HepG2 (cell line): ENCODE measurements around the gene ZNF652. TPM values are rescaled to one million over a fixed set of nuclear protein-coding genes. Genes with fewer than 3 reads are reported as not detected.

Experiments
- ATAC-seq: fragments of 200-7000 bp; cut with Tn5 transposase; 3 replicates; pipeline ENCODE4 v1.9.1; 2020; ENCODE audit warnings: mild to moderate bottlenecking, moderate library complexity
- BruUV-seq: library from RNA; stranded (reverse); fragments of 400-500 nt; replicated peaks from 2 replicates; lab custom pipeline; 2021; lab: Mats Ljungman, UMichigan
- CTCF ChIA-PET: fragments of 300-600 bp; formaldehyde crosslinking; extraction: SDS; loops from one replicate; lab custom pipeline; 2021; ENCODE audit warnings: low total read pairs, inconsistent platforms, low intra/inter-chr PET ratio; lab: Yijun Ruan, JAX
- POLR2A ChIA-PET: fragments of 350-600 bp; sonication (Branson Sonifier 250); formaldehyde crosslinking; loops from one replicate; lab custom pipeline; 2020; ENCODE audit warnings: antibody characterized with exemption, inconsistent platforms; lab: Yijun Ruan, JAX
- DNase-seq: peaks from one replicate; pipeline ENCODE4 v3.0.0-alpha.2; 2015; ENCODE audit warnings: low spot score
- FAIRE-seq: peaks from 3 replicates; lab custom pipeline; 2011; peaks lifted over from hg19 to GRCh38; lab: Jason Lieb, UNC
- H2AFZ ChIP-seq: one replicate; pipeline ENCODE4 v1.6.1; 2011; ENCODE audit warnings: low read length, inconsistent platforms
- H3K27ac ChIP-seq: fragments of 300-600 bp; 3 replicates; pipeline ENCODE4 v1.8.0; 2011; ENCODE audit warnings: mixed run types, mild to moderate bottlenecking, mixed read lengths, low read length, inconsistent platforms; ENCODE audit not compliant: insufficient read depth; ENCODE audit errors: extremely low read length
- H3K27me3 ChIP-seq, 2 experiments: fragments of 200-600 bp in 1 of 2; 2 replicates in 1 of 2; 3 replicates in 1 of 2; pipeline versions ENCODE4 v1.6.0 to v1.8.0; 2011; ENCODE audit warnings: low read length in 2 of 2, mild to moderate bottlenecking in 2 of 2, moderate library complexity in 2 of 2, inconsistent platforms in 1 of 2; ENCODE audit not compliant: insufficient read depth in 2 of 2, control insufficient read depth in 1 of 2
- H3K36me3 ChIP-seq, 2 experiments: fragments of 200-600 bp in 1 of 2; replicated peaks in 1 of 2; 2 replicates in 1 of 2; 3 replicates in 1 of 2; pipeline versions ENCODE4 v1.5.1 to v1.8.0; 2011; ENCODE audit warnings: low read length in 2 of 2, inconsistent platforms in 1 of 2; ENCODE audit not compliant: insufficient read depth in 2 of 2, control insufficient read depth in 1 of 2
- H3K4me1 ChIP-seq: 2 replicates; pipeline ENCODE4 v1.5.1; 2012; ENCODE audit warnings: low read length, inconsistent platforms; ENCODE audit not compliant: insufficient read depth
- H3K4me2 ChIP-seq: 2 replicates; pipeline ENCODE4 v1.6.0; 2011; ENCODE audit warnings: low read depth, low read length, inconsistent platforms
- H3K4me3 ChIP-seq, 3 experiments: fragments of 200-600 bp in 1 of 3; sonication (generic), shearing (Covaris generic) in 1 of 3; replicated peaks in 1 of 3; 2 replicates each; pipeline ENCODE4 v1.5.1; 2011 to 2016; ENCODE audit warnings: low read length in 3 of 3, inconsistent platforms in 2 of 3, low read depth in 2 of 3, mild to moderate bottlenecking in 2 of 3, control low read depth in 1 of 3, mixed read lengths in 1 of 3; ENCODE audit not compliant: insufficient read depth in 1 of 3
- H3K79me2 ChIP-seq: one replicate; pipeline ENCODE4 v1.6.1; 2011; ENCODE audit warnings: low read length, inconsistent platforms; ENCODE audit not compliant: insufficient read depth
- H3K9ac ChIP-seq: 2 replicates; pipeline ENCODE4 v1.6.0; 2011; ENCODE audit warnings: mild to moderate bottlenecking, low read depth, low read length, inconsistent platforms; ENCODE audit not compliant: insufficient read depth
- H3K9me3 ChIP-seq: 2 replicates; pipeline ENCODE4 v1.5.1; 2012; ENCODE audit warnings: mild to moderate bottlenecking, low read length
- H4K20me1 ChIP-seq: 2 replicates; pipeline ENCODE4 v1.6.0; 2011; ENCODE audit warnings: inconsistent platforms, mild to moderate bottlenecking, low read length, moderate library complexity; ENCODE audit not compliant: insufficient read depth
- ETV6 ChIP-seq: sonication (generic); formaldehyde crosslinking; conservative IDR thresholded peaks from 2 replicates; pipeline ENCODE4 v1.4.0; 2020; ENCODE audit warnings: missing genetic modification reagents
- NR2F1 ChIP-seq, 2 experiments: fragments of 450-650 bp in 1 of 2; formaldehyde crosslinking in 1 of 2; IDR thresholded peaks; 2 replicates each; pipeline versions ENCODE4 v1.5.0 to v1.6.1; 2016 to 2020; ENCODE audit warnings: mild to moderate bottlenecking in 1 of 2, missing compliant biosample characterization in 1 of 2, missing genetic modification reagents in 1 of 2, moderate library complexity in 1 of 2
- TBX2 ChIP-seq: sonication (generic); formaldehyde crosslinking; IDR thresholded peaks from 2 replicates; pipeline ENCODE4 v1.5.0; 2020; ENCODE audit warnings: missing genetic modification reagents, mild to moderate bottlenecking, borderline replicate concordance
- ZNF441 ChIP-seq: sonication (generic); formaldehyde crosslinking; IDR thresholded peaks from 2 replicates; pipeline ENCODE4 v1.7.0; 2021; ENCODE audit warnings: missing genetic modification reagents, borderline replicate concordance
- WGBS: methylation state at CpG from one replicate; pipeline ENCODE4 v1.1.6; 2017; ENCODE audit warnings: low lambda C conversion rate; 5-methylcytosine and 5-hydroxymethylcytosine counted together
- in situ Hi-C: cut with HindIII; loops from 2 replicates; pipeline ENCODE4 v1.10.0; 2017; ENCODE audit warnings: low pct_unique_long_range_greater_than_20kb; ENCODE audit not compliant: extremely low pct_ligation_motif_present
- intact Hi-C: fragments of 100-400 bp; cut with micrococcal nuclease; formaldehyde crosslinking; loops from one replicate; pipeline ENCODE4 v1.10.0; 2022; ENCODE audit not compliant: unreplicated experiment
- polyA plus RNA-seq, 8 experiments: library from polyadenylated mRNA; depleted of rRNA in 3 of 8; stranded (reverse) in 7 of 8; unstranded in 1 of 8; fragments of >200 nt; fragmentation: Illumina TruSeq in 4 of 8; extraction: Trizol in 4 of 8; gene quantifications; 2 replicates each; pipeline versions ENCODE4 v1.2.1 to v1.2.3, GENCODE V29; 2011 to 2016; ENCODE audit warnings: low read depth in 4 of 8, missing spikeins in 1 of 8, mixed read lengths in 1 of 8; ENCODE audit not compliant: insufficient read depth in 1 of 8
- total RNA-seq, 5 experiments: library from RNA; depleted of rRNA; stranded (reverse); fragments of >200 nt; fragmentation: Illumina TruSeq; extraction: Trizol; gene quantifications; 2 replicates each; pipeline ENCODE4 v1.2.3, GENCODE V29; 2016; ENCODE audit warnings: low read depth in 1 of 5
- TF ChIP-seq, protein P1 (sequence below): sonication (generic); formaldehyde crosslinking; IDR thresholded peaks from 2 replicates; pipeline ENCODE4 v1.4.0; 2020; ENCODE audit warnings: missing genetic modification reagents
- TF ChIP-seq, protein P2 (sequence below): sonication (generic); formaldehyde crosslinking; IDR thresholded peaks from 2 replicates; pipeline ENCODE4 v1.4.0; 2020; ENCODE audit warnings: mild to moderate bottlenecking, missing genetic modification reagents, borderline replicate concordance
- TF ChIP-seq, protein P3 (sequence below): sonication (generic); formaldehyde crosslinking; IDR thresholded peaks from 2 replicates; pipeline ENCODE4 v1.8.1; 2023; ENCODE audit warnings: mild to moderate bottlenecking, inconsistent platforms, moderate library complexity, missing genetic modification reagents, borderline replicate concordance
- TF ChIP-seq, protein P4 (sequence below): sonication (generic); formaldehyde crosslinking; IDR thresholded peaks from 2 replicates; pipeline ENCODE4 v1.5.1; 2020; ENCODE audit warnings: mild to moderate bottlenecking, missing genetic modification reagents, borderline replicate concordance

The ZNF652 gene
- total and polyA plus RNA-seq, 2 of the 13 experiments (the other 11 are each of a cell fraction or from before 2014, with no cell fraction given) = 16.2 to 30.2 TPM

DNA sequence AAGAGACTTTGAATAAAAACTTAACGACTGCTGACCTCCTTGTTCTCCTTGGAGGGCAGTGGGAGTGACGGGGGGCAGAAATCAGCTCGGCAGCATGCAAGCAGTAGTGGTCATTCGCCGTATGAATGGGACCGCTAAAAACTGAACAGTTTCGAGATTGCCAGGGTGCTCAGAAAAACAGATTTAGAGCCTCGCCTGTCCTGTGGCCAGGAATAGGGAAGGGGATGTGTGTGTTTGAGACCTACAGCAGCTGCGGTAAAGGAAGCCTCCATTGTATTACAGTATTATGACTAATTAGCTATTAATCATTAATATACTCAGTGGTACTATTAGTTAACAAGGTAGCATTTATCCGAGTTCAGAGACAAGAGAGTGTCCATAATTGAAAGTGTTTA, 670 bp upstream of the ZNF652 start:
- no peak for DNase-seq
- in situ Hi-C loops (no loop called here), intact Hi-C loops (no loop called here)
- H3K9ac ChIP-seq = peak overlapping the region; percentile 45
- H4K20me1 ChIP-seq = peaks cover 22% of the 10 kb centered on the region
- peaks cover 38% of the 10 kb centered on the region for H3K79me2 ChIP-seq
- H3K4me1 ChIP-seq = peaks cover 40% of the 10 kb centered on the region
- H2AFZ ChIP-seq = peak overlapping the region; percentile 94
- H3K27ac ChIP-seq = peak overlapping the region; percentile 2
- ChIA-PET POLR2A (interaction anchor here (0.7 to 1.5 kb wide), 4 partner anchors 10 to 52 kb away, joined by 3 to 6 read pairs (median 3); partner anchors contain the start of gene PHB1), CTCF (no interaction called here)
- H3K27me3 ChIP-seq = no peaks in the 10 kb centered on the region; a peak in 1 of 5 replicates
- no peaks in the 10 kb centered on the region for H3K36me3 ChIP-seq
- ATAC-seq = peak; percentile 12; the same call in 2 of the 3 replicates
- TSS peak; percentile 67 for BruUV-seq
- peak overlapping the region; percentile 53 to 99 (median 62) for H3K4me3 ChIP-seq
- H3K9me3 ChIP-seq = no peaks in the 10 kb centered on the region
- 1% methylated on average over 10 of the region's 10 CpGs for WGBS
- peak overlapping the region; percentile 98 for H3K4me2 ChIP-seq
- no peak for FAIRE-seq
- TF ChIP-seq, protein P1, sequence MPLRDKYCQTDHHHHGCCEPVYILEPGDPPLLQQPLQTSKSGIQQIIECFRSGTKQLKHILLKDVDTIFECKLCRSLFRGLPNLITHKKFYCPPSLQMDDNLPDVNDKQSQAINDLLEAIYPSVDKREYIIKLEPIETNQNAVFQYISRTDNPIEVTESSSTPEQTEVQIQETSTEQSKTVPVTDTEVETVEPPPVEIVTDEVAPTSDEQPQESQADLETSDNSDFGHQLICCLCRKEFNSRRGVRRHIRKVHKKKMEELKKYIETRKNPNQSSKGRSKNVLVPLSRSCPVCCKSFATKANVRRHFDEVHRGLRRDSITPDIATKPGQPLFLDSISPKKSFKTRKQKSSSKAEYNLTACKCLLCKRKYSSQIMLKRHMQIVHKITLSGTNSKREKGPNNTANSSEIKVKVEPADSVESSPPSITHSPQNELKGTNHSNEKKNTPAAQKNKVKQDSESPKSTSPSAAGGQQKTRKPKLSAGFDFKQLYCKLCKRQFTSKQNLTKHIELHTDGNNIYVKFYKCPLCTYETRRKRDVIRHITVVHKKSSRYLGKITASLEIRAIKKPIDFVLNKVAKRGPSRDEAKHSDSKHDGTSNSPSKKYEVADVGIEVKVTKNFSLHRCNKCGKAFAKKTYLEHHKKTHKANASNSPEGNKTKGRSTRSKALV (CRISPR knock-in tag) = 0 out of 2 replicates have a peak, but pooled peaks have one; percentile 27
- TF ChIP-seq, protein P2, sequence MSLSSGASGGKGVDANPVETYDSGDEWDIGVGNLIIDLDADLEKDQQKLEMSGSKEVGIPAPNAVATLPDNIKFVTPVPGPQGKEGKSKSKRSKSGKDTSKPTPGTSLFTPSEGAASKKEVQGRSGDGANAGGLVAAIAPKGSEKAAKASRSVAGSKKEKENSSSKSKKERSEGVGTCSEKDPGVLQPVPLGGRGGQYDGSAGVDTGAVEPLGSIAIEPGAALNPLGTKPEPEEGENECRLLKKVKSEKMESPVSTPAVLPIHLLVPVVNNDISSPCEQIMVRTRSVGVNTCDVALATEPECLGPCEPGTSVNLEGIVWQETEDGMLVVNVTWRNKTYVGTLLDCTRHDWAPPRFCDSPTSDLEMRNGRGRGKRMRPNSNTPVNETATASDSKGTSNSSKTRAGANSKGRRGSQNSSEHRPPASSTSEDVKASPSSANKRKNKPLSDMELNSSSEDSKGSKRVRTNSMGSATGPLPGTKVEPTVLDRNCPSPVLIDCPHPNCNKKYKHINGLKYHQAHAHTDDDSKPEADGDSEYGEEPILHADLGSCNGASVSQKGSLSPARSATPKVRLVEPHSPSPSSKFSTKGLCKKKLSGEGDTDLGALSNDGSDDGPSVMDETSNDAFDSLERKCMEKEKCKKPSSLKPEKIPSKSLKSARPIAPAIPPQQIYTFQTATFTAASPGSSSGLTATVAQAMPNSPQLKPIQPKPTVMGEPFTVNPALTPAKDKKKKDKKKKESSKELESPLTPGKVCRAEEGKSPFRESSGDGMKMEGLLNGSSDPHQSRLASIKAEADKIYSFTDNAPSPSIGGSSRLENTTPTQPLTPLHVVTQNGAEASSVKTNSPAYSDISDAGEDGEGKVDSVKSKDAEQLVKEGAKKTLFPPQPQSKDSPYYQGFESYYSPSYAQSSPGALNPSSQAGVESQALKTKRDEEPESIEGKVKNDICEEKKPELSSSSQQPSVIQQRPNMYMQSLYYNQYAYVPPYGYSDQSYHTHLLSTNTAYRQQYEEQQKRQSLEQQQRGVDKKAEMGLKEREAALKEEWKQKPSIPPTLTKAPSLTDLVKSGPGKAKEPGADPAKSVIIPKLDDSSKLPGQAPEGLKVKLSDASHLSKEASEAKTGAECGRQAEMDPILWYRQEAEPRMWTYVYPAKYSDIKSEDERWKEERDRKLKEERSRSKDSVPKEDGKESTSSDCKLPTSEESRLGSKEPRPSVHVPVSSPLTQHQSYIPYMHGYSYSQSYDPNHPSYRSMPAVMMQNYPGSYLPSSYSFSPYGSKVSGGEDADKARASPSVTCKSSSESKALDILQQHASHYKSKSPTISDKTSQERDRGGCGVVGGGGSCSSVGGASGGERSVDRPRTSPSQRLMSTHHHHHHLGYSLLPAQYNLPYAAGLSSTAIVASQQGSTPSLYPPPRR (CRISPR knock-in tag) = no peak
- TF ChIP-seq NR2F1 (CRISPR knock-in tag; IDR thresholded peaks at IDR 0.05) (peak in 1 of 2 experiments; percentile 32; a peak in 1 of 4 replicates), ZNF441 (CRISPR knock-in tag) (0 out of 2 replicates have a peak, but pooled peaks have one; percentile 41), ETV6 (CRISPR knock-in tag) (no peak), TBX2 (CRISPR knock-in tag) (0 out of 2 replicates have a peak, but pooled peaks have one; percentile 28)
- TF ChIP-seq, protein P3, sequence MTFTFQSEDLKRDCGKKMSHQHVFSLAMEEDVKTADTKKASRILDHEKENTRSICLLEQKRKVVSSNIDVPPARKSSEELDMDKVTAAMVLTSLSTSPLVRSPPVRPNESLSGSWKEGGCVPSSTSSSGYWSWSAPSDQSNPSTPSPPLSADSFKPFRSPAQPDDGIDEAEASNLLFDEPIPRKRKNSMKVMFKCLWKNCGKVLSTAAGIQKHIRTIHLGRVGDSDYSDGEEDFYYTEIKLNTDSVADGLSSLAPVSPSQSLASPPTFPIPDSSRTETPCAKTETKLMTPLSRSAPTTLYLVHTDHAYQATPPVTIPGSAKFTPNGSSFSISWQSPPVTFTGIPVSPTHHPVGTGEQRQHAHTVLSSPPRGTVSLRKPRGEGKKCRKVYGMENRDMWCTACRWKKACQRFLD (CRISPR knock-in tag) = no peak
- TF ChIP-seq, protein P4, sequence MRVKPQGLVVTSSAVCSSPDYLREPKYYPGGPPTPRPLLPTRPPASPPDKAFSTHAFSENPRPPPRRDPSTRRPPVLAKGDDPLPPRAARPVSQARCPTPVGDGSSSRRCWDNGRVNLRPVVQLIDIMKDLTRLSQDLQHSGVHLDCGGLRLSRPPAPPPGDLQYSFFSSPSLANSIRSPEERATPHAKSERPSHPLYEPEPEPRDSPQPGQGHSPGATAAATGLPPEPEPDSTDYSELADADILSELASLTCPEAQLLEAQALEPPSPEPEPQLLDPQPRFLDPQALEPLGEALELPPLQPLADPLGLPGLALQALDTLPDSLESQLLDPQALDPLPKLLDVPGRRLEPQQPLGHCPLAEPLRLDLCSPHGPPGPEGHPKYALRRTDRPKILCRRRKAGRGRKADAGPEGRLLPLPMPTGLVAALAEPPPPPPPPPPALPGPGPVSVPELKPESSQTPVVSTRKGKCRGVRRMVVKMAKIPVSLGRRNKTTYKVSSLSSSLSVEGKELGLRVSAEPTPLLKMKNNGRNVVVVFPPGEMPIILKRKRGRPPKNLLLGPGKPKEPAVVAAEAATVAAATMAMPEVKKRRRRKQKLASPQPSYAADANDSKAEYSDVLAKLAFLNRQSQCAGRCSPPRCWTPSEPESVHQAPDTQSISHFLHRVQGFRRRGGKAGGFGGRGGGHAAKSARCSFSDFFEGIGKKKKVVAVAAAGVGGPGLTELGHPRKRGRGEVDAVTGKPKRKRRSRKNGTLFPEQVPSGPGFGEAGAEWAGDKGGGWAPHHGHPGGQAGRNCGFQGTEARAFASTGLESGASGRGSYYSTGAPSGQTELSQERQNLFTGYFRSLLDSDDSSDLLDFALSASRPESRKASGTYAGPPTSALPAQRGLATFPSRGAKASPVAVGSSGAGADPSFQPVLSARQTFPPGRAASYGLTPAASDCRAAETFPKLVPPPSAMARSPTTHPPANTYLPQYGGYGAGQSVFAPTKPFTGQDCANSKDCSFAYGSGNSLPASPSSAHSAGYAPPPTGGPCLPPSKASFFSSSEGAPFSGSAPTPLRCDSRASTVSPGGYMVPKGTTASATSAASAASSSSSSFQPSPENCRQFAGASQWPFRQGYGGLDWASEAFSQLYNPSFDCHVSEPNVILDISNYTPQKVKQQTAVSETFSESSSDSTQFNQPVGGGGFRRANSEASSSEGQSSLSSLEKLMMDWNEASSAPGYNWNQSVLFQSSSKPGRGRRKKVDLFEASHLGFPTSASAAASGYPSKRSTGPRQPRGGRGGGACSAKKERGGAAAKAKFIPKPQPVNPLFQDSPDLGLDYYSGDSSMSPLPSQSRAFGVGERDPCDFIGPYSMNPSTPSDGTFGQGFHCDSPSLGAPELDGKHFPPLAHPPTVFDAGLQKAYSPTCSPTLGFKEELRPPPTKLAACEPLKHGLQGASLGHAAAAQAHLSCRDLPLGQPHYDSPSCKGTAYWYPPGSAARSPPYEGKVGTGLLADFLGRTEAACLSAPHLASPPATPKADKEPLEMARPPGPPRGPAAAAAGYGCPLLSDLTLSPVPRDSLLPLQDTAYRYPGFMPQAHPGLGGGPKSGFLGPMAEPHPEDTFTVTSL (CRISPR knock-in tag) = peak; percentile 14; the same call in 1 of the 2 replicates
